Measurements from ENCODE around the gene CFHR5. TPM values are rescaled to one million over a fixed set of nuclear protein-coding genes. Genes with fewer than 3 reads are reported as not detected.
A peak's percentile ranks its signal among the peaks of the same experiment; 100 is the strongest.
"Not testable (repeated sequence)": the region's sequence is repeated elsewhere in the genome, so short reads cannot be mapped to it uniquely, and the experiment has no call there.

The CFHR5 gene
- total RNA-seq = not detected

DNA sequence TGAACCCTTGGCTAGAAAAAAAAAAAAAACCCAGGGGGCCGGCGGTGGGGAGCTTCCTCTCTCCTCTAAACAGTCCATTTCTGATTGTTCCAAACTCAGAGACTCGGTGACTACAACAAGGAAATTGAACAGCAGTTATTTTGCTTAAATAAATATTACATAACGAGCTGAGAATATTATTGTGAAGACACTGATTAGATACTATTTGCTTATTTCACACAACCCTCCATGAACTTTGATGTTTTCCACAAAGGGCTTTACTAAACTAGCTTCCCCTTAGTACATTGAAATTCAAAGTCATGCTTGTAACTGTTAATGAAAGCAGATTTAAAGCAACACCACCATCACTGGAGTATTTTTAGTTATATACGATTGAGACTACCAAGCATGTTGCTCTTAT, at the start of gene CFHR5:
CFHR5 (plus strand) TSS at position 279 of the 400 bp plus-strand sequence; CDS start at position 388, 109 bp downstream.
- no peak for DNase-seq

- DNase-seq = not testable (repeated sequence)
Measured at GRCh38 chr1:196932853-196933252, 44.5 kb upstream of the CFHR5 start.

DNA sequence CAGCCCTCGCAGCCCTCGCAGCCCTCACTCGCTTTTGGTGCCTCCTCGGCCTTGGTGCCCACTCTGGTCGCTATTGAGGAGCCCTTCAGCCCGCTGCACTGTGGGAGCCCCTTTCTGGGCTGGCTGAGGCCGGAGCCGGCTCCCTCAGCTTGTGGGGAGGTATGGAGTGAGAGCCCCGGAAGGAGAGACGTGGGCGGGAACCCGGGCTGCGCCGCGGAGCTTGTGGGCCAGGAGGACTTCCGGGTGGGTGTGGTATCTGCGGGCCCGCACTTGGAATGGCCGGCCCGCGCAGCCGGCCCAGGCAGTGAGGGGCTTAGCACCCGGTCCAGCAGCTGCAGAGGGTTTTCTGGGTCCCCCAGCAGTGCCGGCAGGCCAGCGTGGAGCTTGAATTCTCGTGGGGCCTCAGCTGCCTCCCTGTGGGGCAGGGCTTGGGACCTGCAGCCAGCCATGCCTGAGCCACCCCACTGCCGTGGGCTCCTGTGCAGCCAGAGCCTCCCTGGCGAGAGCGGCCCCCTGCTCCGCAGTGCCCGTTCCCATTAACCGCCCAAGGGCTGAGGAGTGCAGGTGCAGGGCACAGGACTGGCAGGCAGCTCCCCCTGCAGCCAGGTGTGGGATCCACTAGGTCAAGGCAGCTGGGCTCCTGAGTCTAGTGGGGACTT, 43.7 kb upstream of the CFHR5 start:
- no peak for DNase-seq

- DNase-seq = not testable (repeated sequence)
Measured at GRCh38 chr1:196941474-196941873, 35.9 kb upstream of the CFHR5 start.

- DNase-seq = not testable (repeated sequence)
Measured at GRCh38 chr1:196943568-196943967, 33.8 kb upstream of the CFHR5 start, which contains the start of gene CFHR2. TSS of gene CFHR2 (plus strand) at chr1:196943738. CDS start at chr1:196943881, 143 bp downstream.

- DNase-seq = no peak
Measured at GRCh38 chr1:196951711-196952394, 25.5 kb upstream of the CFHR5 start.

- no peak for DNase-seq
Measured at GRCh38 chr1:196954778-196955177, 22.6 kb upstream of the CFHR5 start.

DNA sequence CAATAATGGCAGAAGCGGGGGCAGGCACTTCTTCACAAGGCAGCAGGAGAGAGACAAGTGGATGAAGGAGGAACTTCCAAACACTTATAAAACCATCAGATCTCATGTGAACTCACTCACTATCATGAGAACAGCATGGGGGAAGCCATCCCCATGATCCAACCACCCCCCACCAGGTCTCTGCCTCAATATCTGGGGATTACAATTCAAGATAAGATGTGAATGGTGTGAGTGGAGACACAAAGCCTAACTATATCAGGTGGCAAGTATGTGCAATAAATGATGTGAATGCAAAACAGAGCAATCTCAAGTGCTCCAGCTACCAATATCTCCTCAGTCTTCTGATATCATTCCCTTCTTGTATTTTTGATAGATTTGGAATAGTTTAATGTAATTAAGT, 21.4 kb upstream of the CFHR5 start:
- no peak for DNase-seq

DNA sequence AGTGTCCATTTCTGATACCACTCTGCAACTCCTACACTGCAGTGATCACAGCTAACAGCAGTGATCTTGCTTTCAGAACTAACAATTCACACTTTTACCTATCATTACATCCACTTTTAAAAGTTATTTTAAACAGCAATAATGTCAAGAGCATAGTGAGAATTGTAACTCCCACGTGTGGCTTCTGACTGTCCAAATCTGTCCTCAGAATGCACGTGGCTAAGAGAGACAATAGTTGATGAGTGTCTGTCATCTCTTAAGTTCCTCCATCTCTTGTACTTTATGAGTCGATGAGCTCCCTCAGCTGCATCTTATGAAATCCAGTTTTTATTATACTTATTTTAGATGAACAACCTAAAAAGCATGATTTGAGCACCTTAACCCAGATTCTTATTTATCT, 16.5 kb upstream of the CFHR5 start:
- no peak for DNase-seq

GRCh38 chr1:196970182-196970581, 7.2 kb upstream of the CFHR5 start:
- DNase-seq = no peak

DNA sequence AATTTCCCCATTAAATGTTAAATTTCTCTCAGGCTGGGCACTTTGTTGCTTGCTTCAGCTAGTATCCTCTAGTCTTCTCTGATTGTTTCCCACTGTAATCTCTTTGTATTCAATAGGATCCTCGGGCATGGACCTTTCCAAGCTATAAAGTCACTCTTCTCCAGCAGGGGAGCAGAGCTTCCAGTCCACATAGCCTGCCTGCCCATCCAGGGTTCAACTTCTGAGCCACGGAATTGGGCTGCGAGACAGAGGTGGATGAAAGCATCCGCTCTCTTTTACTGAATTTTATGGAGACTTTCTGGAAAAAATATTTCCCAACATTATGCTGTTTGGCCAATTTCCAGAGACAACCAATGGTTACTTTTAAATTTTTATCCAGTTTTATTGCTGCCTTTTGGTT, 1.1 kb upstream of the CFHR5 start:
- no peak for DNase-seq

GRCh38 chr1:196980859-196981258, 3.5 kb downstream of the CFHR5 start:
- no peak for DNase-seq

GRCh38 chr1:196982247-196982646, 4.9 kb downstream of the CFHR5 start:
- not testable (repeated sequence) for DNase-seq

- peak; percentile 5 for DNase-seq
Measured at GRCh38 chr1:196991919-196992651, 14.7 kb downstream of the CFHR5 start.

DNA sequence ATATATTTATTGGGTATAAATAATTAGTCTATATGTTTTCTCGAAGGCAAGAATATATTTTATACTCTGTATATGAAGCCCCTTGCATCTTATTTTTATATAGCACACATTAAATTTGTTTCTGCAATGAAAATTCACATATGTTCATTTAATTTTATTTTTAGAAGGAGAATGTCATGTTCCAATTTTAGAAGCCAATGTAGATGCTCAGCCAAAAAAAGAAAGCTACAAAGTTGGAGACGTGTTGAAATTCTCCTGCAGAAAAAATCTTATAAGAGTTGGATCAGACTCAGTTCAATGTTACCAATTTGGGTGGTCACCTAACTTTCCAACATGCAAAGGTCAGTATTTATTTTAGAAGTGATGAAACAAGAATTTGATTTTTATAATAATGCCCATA, 16.6 kb downstream of the CFHR5 start:
- no peak for DNase-seq

- no peak for DNase-seq
Measured at GRCh38 chr1:196997423-196997822, 20.1 kb downstream of the CFHR5 start.

GRCh38 chr1:197001828-197002227, 24.5 kb downstream of the CFHR5 start:
- DNase-seq = no peak

DNA sequence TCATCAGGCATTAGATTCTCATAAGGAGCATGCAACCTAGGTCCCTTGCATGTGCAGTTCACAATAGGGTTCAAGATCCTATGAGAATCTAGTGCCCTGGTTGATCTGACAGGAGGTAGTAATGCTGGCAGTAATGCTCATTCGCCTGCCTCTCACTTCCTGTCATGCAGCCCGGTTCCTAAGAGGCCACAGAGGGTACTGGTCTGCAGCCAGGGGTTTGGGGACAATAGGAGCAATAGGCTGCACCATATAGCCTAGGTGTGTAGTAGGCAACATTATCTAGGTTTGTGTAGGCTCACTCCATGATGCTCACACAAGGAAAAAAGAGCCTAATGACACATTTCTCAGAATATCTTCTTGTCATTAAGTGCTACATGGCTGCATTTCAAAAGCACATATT, 25.8 kb downstream of the CFHR5 start:
- DNase-seq = no peak

GRCh38 chr1:197008861-197009260, 31.5 kb downstream of the CFHR5 start:
- no peak for DNase-seq

- DNase-seq = no peak
Measured at GRCh38 chr1:197011614-197012013, 34.3 kb downstream of the CFHR5 start.

GRCh38 chr1:197013234-197013633, 35.9 kb downstream of the CFHR5 start:
- no peak for DNase-seq

GRCh38 chr1:197016751-197017150, 39.4 kb downstream of the CFHR5 start:
- no peak for DNase-seq

GRCh38 chr1:197017558-197018146, 40.3 kb downstream of the CFHR5 start:
- DNase-seq = peak; percentile 11
